ENCODE measurements around the gene CNKSR1.

DNA sequence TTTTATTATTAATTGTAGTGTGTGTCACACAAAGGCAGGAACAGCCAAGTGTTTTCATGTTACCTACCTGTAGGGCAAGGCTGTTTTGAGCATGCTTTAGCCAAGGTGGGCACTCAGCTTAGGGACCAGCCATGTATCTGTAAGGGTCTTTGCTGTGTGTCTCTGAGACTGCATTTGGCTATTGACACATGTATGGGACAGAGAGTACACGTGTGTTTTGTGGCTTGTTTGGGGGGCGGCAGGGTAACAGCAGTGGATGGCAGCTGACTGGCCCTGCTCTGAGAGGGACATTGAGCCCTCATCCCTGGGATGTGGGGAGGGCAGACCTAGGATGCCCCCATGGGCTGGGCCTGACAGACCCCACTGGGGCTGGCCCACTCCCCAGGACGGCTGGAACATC lies 20.0 kb downstream of the CNKSR1 start:
- TF ChIP-seq, protein P1, sequence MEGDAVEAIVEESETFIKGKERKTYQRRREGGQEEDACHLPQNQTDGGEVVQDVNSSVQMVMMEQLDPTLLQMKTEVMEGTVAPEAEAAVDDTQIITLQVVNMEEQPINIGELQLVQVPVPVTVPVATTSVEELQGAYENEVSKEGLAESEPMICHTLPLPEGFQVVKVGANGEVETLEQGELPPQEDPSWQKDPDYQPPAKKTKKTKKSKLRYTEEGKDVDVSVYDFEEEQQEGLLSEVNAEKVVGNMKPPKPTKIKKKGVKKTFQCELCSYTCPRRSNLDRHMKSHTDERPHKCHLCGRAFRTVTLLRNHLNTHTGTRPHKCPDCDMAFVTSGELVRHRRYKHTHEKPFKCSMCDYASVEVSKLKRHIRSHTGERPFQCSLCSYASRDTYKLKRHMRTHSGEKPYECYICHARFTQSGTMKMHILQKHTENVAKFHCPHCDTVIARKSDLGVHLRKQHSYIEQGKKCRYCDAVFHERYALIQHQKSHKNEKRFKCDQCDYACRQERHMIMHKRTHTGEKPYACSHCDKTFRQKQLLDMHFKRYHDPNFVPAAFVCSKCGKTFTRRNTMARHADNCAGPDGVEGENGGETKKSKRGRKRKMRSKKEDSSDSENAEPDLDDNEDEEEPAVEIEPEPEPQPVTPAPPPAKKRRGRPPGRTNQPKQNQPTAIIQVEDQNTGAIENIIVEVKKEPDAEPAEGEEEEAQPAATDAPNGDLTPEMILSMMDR (IDR thresholded peaks at IDR 0.05; ENCODE audit: insufficient read depth, low read length): no peak
- TF ChIP-seq POLR2AphosphoS5 (IDR thresholded peaks at IDR 0.05; ENCODE audit: low read depth): no peak
